SK-N-MC (cell line): ENCODE results near the gene JADE3.
"Not testable (repeated sequence)": the region's sequence is repeated elsewhere in the genome, so short reads cannot be mapped to it uniquely, and the experiment has no call there.

Source experiments
- DNase-seq: peaks from one replicate; pipeline ENCODE4 v3.0.0-alpha.2; 2011; ENCODE audit warnings: low read depth, low spot score
- H3K27ac ChIP-seq: fragments of 200-600 bp; sonication (generic); 2 replicates; pipeline ENCODE4 v1.5.1; 2016; ENCODE audit warnings: mixed run types
- H3K36me3 ChIP-seq: fragments of 200-600 bp; sonication (generic); 2 replicates; pipeline ENCODE4 v1.6.1; 2017; ENCODE audit warnings: antibody characterized with exemption, low read length, mixed read lengths; ENCODE audit not compliant: insufficient read depth
- H3K4me3 ChIP-seq: fragments of 200-600 bp; sonication (generic); 2 replicates; pipeline ENCODE4 v1.5.1; 2016
- H3K9ac ChIP-seq: fragments of 200-600 bp; sonication (generic); 2 replicates; pipeline ENCODE4 v1.8.0; 2017; ENCODE audit warnings: mixed run types, mixed read lengths; ENCODE audit not compliant: insufficient read length
- H3K9me3 ChIP-seq: fragments of 200-600 bp; sonication (generic); 2 replicates; pipeline ENCODE4 v1.6.1; 2017; ENCODE audit warnings: low read depth, mild to moderate bottlenecking, antibody characterized with exemption, low read length, moderate library complexity, mixed read lengths
- EZH2 ChIP-seq: fragments of 200-600 bp; sonication (generic); IDR thresholded peaks from one replicate; pipeline ENCODE4 v1.6.1; 2017; ENCODE audit warnings: antibody characterized with exemption
- FOXP2 ChIP-seq: optimal IDR thresholded peaks from 2 replicates; pipeline ENCODE3; 2011; ENCODE audit warnings: mild to moderate bottlenecking, moderate library complexity; ENCODE audit not compliant: insufficient read depth; ENCODE audit errors: extremely low read length, control extremely low read depth
- POLR2AphosphoS5 ChIP-seq: IDR thresholded peaks from 2 replicates; pipeline ENCODE4 v1.6.1; 2012; ENCODE audit warnings: mild to moderate bottlenecking, low read depth, low read length, borderline replicate concordance

The JADE3 gene

DNA sequence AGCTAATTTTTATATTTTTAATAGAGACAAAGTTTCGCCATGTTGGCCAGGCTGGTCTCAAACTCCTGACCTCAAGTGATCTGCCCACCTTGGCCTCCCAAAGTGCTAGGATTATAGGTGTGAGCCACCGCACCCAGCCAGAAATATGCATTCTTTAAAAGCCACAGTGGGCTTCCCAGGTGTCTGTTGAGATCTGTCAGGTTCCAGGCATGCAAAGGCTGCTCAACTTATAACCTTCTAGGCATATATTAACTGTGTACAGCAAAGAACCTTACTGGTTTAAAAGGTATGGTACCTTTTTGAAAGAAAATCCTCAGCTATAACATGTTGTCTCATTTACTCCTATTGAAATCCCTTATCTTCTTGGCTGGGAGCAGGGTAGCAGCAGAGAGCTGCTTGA lies 42.5 kb downstream of the JADE3 start:
- no peak overlapping the region for H3K9ac ChIP-seq
- no peaks in the 10 kb centered on the region for H3K36me3 ChIP-seq
- TF ChIP-seq POLR2AphosphoS5 (no peak), FOXP2 (no peak), EZH2 (no peak)

DNA sequence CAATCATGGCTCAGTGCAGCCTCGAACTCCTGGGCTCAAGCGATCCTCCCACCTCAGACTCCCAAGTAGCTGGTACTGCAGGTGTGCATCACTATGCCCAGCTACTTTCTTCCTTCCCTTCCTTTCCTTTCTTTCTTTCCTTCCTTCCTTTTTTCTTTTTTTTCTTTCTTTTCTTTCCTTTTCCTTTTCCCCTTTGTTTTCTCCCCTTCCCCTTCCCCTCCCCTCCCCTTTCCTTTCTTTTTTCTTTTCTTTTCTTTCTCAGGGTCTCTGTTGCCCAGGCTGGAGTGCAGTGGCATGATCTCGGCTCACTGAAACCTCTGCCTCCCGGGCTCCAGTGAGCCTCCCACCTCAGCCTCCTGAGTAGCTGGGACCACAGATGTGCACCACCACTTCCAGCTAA lies 44.4 kb downstream of the JADE3 start:
- H3K9ac ChIP-seq, H3K9me3 ChIP-seq, DNase-seq, H3K4me3 ChIP-seq, H3K36me3 ChIP-seq, H3K27ac ChIP-seq: not testable (repeated sequence)

More for the DNA sequence above, 42.5 kb downstream of the JADE3 start:
- Histone ChIP-seq H3K9me3 (no peaks in the 10 kb centered on the region), H3K27ac (no peak overlapping the region), H3K4me3 (no peak overlapping the region)
- no peak for DNase-seq

DNA sequence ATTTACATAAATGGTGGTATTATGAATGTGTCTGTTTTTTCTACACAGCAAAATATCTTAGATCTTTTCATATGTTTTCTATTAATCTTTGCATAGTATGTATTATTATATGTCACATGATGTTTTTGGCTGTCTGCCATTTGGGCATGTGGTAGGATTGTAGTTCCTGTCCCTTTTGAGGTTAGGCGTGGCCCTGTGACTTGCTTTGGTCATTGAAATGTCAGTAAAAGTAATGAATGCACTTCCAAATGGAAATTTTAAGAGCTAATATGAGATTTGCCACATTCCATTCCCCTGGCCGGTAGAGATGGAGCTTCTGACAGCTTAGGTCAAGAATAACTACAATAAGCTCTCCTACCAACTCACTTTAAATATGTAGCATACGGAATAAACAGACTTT lies 45.1 kb downstream of the JADE3 start:
- H3K9me3 ChIP-seq: no peaks in the 10 kb centered on the region
- no peak overlapping the region for H3K4me3 ChIP-seq
- TF ChIP-seq FOXP2: no peak
- TF ChIP-seq POLR2AphosphoS5: no peak
- no peak for TF ChIP-seq EZH2
- H3K27ac ChIP-seq: no peak overlapping the region
- no peak for DNase-seq
- no peaks in the 10 kb centered on the region for H3K36me3 ChIP-seq
- H3K9ac ChIP-seq: no peak overlapping the region

DNA sequence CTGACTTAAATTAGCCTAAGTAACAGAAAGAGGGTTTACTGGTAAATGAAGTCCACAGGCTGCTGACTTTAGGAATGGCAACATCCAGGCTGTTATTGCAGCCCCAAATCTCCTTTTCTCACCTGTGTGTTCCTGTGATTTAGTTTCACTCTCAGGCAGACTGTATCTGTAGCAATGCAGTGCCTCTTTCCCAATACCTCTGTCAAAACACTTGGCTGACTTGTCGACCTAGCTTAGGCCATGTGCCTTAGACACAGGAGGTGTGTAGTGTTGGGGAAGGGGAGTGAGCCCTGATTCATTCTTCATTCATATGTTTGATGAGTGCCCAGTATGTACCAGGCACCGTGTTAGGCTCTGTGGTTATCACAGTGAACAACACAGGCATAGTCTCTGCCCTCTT lies 46.9 kb downstream of the JADE3 start:
- no peak overlapping the region for H3K9ac ChIP-seq
- no peak for DNase-seq
- H3K4me3 ChIP-seq: no peak overlapping the region
- H3K27ac ChIP-seq: no peak overlapping the region
- TF ChIP-seq FOXP2 (no peak), EZH2 (no peak), POLR2AphosphoS5 (no peak)
- H3K9me3 ChIP-seq: no peaks in the 10 kb centered on the region
- H3K36me3 ChIP-seq: no peaks in the 10 kb centered on the region

DNA sequence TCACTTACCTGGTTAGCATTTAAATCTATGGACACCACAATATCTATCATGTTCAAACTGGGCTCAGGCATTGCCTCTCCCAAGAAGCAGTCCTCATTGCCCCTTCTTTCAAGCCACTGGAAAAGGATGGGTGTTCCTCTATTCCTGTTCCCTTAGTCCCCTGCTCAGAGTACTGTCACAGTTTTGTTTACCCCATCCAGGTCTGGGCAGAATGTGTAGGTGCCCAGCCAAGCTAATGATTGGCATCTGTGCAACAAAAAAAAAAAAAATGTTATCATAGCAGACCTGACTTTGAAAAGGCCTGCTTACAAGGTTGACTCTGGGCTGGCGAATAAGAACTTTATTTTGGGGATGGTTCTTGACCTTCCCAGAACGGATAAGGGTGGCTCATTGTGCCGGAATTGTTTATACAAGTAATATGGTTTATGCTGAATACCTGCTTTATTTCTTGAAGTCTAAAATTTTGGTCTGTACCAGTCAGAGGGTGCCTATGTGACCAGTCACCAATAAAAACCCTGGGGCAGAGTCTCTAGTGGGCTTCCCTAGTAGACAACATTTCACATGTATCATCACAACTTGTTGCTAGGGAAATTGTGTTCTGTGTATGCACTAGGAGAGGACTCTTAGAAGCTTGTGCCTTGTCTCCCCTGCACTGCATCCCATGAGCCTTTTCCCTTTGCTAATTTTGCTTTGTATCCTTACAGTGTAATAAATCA lies 47.9 kb downstream of the JADE3 start:
- H3K9me3 ChIP-seq: no peaks in the 10 kb centered on the region
- H3K27ac ChIP-seq: no peak overlapping the region
- no peak overlapping the region for H3K4me3 ChIP-seq
- H3K36me3 ChIP-seq: no peaks in the 10 kb centered on the region
- H3K9ac ChIP-seq: no peak overlapping the region
- TF ChIP-seq EZH2: no peak
- TF ChIP-seq FOXP2: no peak
- TF ChIP-seq POLR2AphosphoS5: no peak
- DNase-seq: no peak

DNA sequence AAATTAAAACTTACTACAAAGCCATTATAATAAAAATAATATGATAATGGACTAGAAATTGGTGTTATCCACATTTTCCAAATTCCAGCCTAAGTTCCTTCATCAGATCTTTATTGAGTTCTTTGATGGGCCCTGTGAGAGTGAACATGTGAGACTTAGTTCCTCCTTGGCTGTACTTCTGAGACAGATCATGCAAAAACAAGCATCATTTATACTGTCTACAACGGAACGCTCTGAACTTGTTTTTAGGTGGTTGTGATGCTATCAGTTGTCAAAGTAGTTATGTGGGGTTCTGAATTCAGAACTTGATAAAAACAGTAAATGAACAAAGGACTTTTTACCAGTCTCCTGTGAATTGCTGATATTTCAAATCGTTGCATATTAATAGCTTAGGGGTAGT lies 48.9 kb downstream of the JADE3 start:
- Histone ChIP-seq H3K36me3 (no peaks in the 10 kb centered on the region), H3K27ac (no peak overlapping the region), H3K9ac (no peak overlapping the region), H3K4me3 (no peak overlapping the region), H3K9me3 (no peaks in the 10 kb centered on the region)
- TF ChIP-seq EZH2: no peak
- no peak for TF ChIP-seq POLR2AphosphoS5
- no peak for DNase-seq

DNA sequence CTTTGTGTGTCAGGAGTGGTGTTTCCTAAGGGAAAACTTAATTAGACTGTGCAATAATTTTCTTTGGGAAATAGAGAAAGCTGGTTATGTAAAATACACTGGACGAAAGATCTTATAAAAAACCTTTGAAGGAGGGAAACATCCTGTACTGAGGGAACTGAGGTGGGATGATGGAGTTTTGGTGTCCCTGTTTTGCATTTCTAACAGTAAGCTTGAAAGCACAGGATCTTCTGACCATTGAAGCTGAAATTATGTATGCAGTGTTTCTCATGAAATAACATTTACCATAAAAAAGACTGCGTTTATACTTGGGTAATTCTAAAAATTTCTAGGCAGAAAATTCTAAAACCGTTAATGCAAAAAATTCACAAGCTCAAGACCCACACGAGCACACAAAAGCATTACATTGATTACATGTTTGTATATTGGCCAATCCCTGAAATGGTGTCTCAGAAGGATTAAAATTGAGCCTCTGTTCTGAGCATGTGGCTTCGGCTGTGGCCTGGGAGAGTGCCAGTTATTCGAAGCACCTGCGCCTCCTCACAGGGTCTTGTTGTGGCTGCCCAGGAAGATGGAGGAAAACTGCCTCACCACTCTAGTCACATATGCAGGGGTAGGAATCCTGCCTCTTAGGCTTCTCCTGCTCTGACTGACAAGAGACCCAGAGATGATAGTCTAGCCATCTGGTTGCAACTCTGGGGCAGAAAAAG lies 49.5 kb downstream of the JADE3 start:
- TF ChIP-seq FOXP2: no peak
- no peak for TF ChIP-seq POLR2AphosphoS5
- no peak for TF ChIP-seq EZH2
- Histone ChIP-seq H3K27ac (no peak overlapping the region), H3K9ac (no peak overlapping the region), H3K36me3 (no peaks in the 10 kb centered on the region), H3K4me3 (no peak overlapping the region), H3K9me3 (no peaks in the 10 kb centered on the region)
- DNase-seq: no peak

DNA sequence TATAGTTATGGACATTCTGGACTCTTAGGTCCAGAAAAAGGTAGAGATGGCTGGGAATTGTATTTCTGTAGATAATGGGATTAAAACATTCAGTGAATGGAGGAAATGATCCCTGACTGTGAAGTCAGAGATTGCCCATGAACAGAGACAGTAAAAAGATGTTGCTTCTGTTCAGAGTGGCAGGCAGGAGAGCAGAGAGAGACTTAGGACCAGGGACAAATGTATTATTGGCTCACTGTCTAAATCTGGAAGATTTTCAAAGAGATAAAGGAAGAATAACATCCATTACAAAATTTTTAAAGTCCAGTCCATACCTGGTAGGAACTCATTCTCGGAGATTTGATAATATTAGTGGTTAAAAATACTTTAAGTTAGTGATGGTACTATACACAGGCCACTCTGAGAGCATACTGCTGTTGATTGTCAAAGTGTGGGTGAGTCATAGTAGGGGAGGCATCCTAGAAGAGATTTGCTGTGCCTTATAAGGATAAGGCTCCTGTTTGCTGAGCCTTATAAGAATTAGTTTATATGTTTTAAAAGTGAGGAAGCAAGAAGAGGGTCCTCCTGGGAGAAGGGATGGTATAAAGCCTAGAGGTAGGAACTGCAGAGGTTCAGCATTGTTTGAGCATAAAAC lies 53.0 kb downstream of the JADE3 start:
- Histone ChIP-seq H3K36me3 (no peaks in the 10 kb centered on the region), H3K4me3 (no peak overlapping the region), H3K9me3 (no peaks in the 10 kb centered on the region), H3K9ac (no peak overlapping the region), H3K27ac (no peak overlapping the region)
- no peak for DNase-seq
- no peak for TF ChIP-seq FOXP2

DNA sequence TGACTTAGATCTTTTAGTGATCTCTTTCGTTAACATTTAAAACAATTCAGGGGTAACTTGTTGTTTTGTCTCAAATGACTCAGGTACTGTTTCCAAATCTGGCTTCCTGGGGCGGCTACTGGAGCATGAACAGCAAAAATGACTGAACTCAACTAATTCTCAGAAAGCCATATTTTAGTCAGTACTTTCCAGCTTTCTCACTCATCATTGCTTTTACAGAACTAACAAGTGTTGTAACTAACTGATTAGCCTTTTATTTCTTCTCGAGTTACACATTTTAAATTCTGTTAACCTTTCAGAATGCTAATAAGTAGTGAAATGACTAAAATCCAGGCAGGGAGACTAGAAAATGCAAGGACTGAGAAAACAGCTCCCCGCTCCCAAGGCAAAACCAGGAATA lies 55.3 kb downstream of the JADE3 start:
- Histone ChIP-seq H3K9ac (no peak overlapping the region), H3K27ac (no peak overlapping the region)
- no peak for DNase-seq

DNA sequence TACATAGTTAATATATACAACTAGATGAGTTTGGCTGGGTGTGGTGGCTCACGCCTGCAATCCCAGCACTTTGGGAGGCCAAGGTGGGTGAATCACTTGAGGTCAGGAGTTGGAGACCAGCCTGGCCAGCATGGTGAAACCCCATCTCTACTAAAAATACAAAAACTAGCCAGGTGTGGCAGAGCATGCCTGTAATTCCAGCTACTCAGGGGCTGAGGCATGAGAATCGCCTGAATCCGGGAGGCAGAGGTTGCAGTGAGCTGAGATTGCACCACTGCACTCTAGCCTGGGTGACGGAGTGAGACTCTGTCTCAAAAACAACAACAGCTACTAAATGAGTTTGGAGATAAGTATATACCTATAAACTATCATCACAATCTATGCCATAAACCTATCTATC lies 64.8 kb downstream of the JADE3 start:
- H3K9ac ChIP-seq, H3K27ac ChIP-seq, H3K36me3 ChIP-seq, DNase-seq, H3K9me3 ChIP-seq, H3K4me3 ChIP-seq: not testable (repeated sequence)

More for the DNA sequence above, 55.3 kb downstream of the JADE3 start:
- H3K9me3 ChIP-seq: no peaks in the 10 kb centered on the region
- TF ChIP-seq EZH2 (no peak), POLR2AphosphoS5 (no peak), FOXP2 (no peak)
- H3K4me3 ChIP-seq: no peak overlapping the region
- no peaks in the 10 kb centered on the region for H3K36me3 ChIP-seq
